ENCODE measurements around the gene ZNF30.
"Not testable (repeated sequence)": the region's sequence is repeated elsewhere in the genome, so short reads cannot be mapped to it uniquely, and the experiment has no call there.

The ZNF30 gene

GRCh38 chr19:34967551-34967950 is 40.8 kb downstream of the ZNF30 start:
- Histone ChIP-seq H3K27me3 (replicated peaks; ENCODE audit: control insufficient read depth, insufficient read depth, low read length, poor library complexity, severe bottlenecking) (no peaks in the 10 kb centered on the region), H3K27ac (ENCODE audit: insufficient read depth, low read length, poor library complexity, severe bottlenecking) (no peak overlapping the region), H3K4me1 (ENCODE audit: control insufficient read depth, insufficient read depth, low read length, poor library complexity, severe bottlenecking) (peaks cover 5% of the 10 kb centered on the region), H3K9me3 (ENCODE audit: control insufficient read depth, low read length) (no peaks in the 10 kb centered on the region), H3K36me3 (ENCODE audit: control insufficient read depth, insufficient read depth, low read length) (no peaks in the 10 kb centered on the region), H3K4me3 (ENCODE audit: insufficient read depth, low read depth, low read length, poor library complexity, severe bottlenecking) (no peak overlapping the region)
- DNase-seq, result no peak

GRCh38 chr19:34969721-34970120 is 43.0 kb downstream of the ZNF30 start:
- Histone ChIP-seq H3K4me3 (ENCODE audit: insufficient read depth, low read depth, low read length, poor library complexity, severe bottlenecking) (no peak overlapping the region), H3K9me3 (ENCODE audit: control insufficient read depth, low read length) (no peaks in the 10 kb centered on the region), H3K36me3 (ENCODE audit: control insufficient read depth, insufficient read depth, low read length) (no peaks in the 10 kb centered on the region), H3K27ac (ENCODE audit: insufficient read depth, low read length, poor library complexity, severe bottlenecking) (no peak overlapping the region), H3K27me3 (replicated peaks; ENCODE audit: control insufficient read depth, insufficient read depth, low read length, poor library complexity, severe bottlenecking) (no peaks in the 10 kb centered on the region), H3K4me1 (ENCODE audit: control insufficient read depth, insufficient read depth, low read length, poor library complexity, severe bottlenecking) (no peaks in the 10 kb centered on the region)
- DNase-seq, result no peak

GRCh38 chr19:34970185-34970780 is 43.6 kb downstream of the ZNF30 start:
- DNase-seq; H3K9me3 ChIP-seq (ENCODE audit: control insufficient read depth, low read length); H3K4me1 ChIP-seq (ENCODE audit: control insufficient read depth, insufficient read depth, low read length, poor library complexity, severe bottlenecking); H3K36me3 ChIP-seq (ENCODE audit: control insufficient read depth, insufficient read depth, low read length); H3K27ac ChIP-seq (ENCODE audit: insufficient read depth, low read length, poor library complexity, severe bottlenecking); H3K27me3 ChIP-seq (replicated peaks; ENCODE audit: control insufficient read depth, insufficient read depth, low read length, poor library complexity, severe bottlenecking); H3K4me3 ChIP-seq (ENCODE audit: insufficient read depth, low read depth, low read length, poor library complexity, severe bottlenecking): not testable (repeated sequence)

- Histone ChIP-seq H3K9me3 (ENCODE audit: control insufficient read depth, low read length) (no peaks in the 10 kb centered on the region), H3K4me3 (ENCODE audit: insufficient read depth, low read depth, low read length, poor library complexity, severe bottlenecking) (no peak overlapping the region), H3K36me3 (ENCODE audit: control insufficient read depth, insufficient read depth, low read length) (no peaks in the 10 kb centered on the region), H3K27ac (ENCODE audit: insufficient read depth, low read length, poor library complexity, severe bottlenecking) (no peak overlapping the region), H3K4me1 (ENCODE audit: control insufficient read depth, insufficient read depth, low read length, poor library complexity, severe bottlenecking) (no peaks in the 10 kb centered on the region), H3K27me3 (replicated peaks; ENCODE audit: control insufficient read depth, insufficient read depth, low read length, poor library complexity, severe bottlenecking) (no peaks in the 10 kb centered on the region)
- DNase-seq, result no peak
Observed at GRCh38 chr19:34972163-34972705, 45.5 kb downstream of the ZNF30 start.

GRCh38 chr19:34974646-34975045 is 47.9 kb downstream of the ZNF30 start:
- no peaks in the 10 kb centered on the region for H3K27me3 ChIP-seq (replicated peaks; ENCODE audit: control insufficient read depth, insufficient read depth, low read length, poor library complexity, severe bottlenecking)
- no peaks in the 10 kb centered on the region for H3K36me3 ChIP-seq (ENCODE audit: control insufficient read depth, insufficient read depth, low read length)
- H3K27ac ChIP-seq (ENCODE audit: insufficient read depth, low read length, poor library complexity, severe bottlenecking), result no peak overlapping the region
- H3K4me3 ChIP-seq (ENCODE audit: insufficient read depth, low read depth, low read length, poor library complexity, severe bottlenecking), result no peak overlapping the region
- no peaks in the 10 kb centered on the region for H3K4me1 ChIP-seq (ENCODE audit: control insufficient read depth, insufficient read depth, low read length, poor library complexity, severe bottlenecking)
- no peaks in the 10 kb centered on the region for H3K9me3 ChIP-seq (ENCODE audit: control insufficient read depth, low read length)
- DNase-seq, result no peak

- no peaks in the 10 kb centered on the region for H3K27me3 ChIP-seq (replicated peaks; ENCODE audit: control insufficient read depth, insufficient read depth, low read length, poor library complexity, severe bottlenecking)
- no peaks in the 10 kb centered on the region for H3K9me3 ChIP-seq (ENCODE audit: control insufficient read depth, low read length)
- no peak overlapping the region for H3K4me3 ChIP-seq (ENCODE audit: insufficient read depth, low read depth, low read length, poor library complexity, severe bottlenecking)
- H3K27ac ChIP-seq (ENCODE audit: insufficient read depth, low read length, poor library complexity, severe bottlenecking), result no peak overlapping the region
- H3K36me3 ChIP-seq (ENCODE audit: control insufficient read depth, insufficient read depth, low read length), result no peaks in the 10 kb centered on the region
- H3K4me1 ChIP-seq (ENCODE audit: control insufficient read depth, insufficient read depth, low read length, poor library complexity, severe bottlenecking), result no peaks in the 10 kb centered on the region
- no peak for DNase-seq
Observed at GRCh38 chr19:34975056-34975455, 48.4 kb downstream of the ZNF30 start.

- Histone ChIP-seq H3K36me3 (ENCODE audit: control insufficient read depth, insufficient read depth, low read length) (no peaks in the 10 kb centered on the region), H3K4me1 (ENCODE audit: control insufficient read depth, insufficient read depth, low read length, poor library complexity, severe bottlenecking) (no peaks in the 10 kb centered on the region), H3K27me3 (replicated peaks; ENCODE audit: control insufficient read depth, insufficient read depth, low read length, poor library complexity, severe bottlenecking) (no peaks in the 10 kb centered on the region), H3K4me3 (ENCODE audit: insufficient read depth, low read depth, low read length, poor library complexity, severe bottlenecking) (no peak overlapping the region), H3K27ac (ENCODE audit: insufficient read depth, low read length, poor library complexity, severe bottlenecking) (no peak overlapping the region), H3K9me3 (ENCODE audit: control insufficient read depth, low read length) (no peaks in the 10 kb centered on the region)
- DNase-seq, result no peak
Observed at GRCh38 chr19:34976611-34977010, 49.9 kb downstream of the ZNF30 start.

GRCh38 chr19:34979819-34980640 is 53.3 kb downstream of the ZNF30 start:
- H3K9me3 ChIP-seq (ENCODE audit: control insufficient read depth, low read length), result no peaks in the 10 kb centered on the region
- no peaks in the 10 kb centered on the region for H3K27me3 ChIP-seq (replicated peaks; ENCODE audit: control insufficient read depth, insufficient read depth, low read length, poor library complexity, severe bottlenecking)
- no peak overlapping the region for H3K4me3 ChIP-seq (ENCODE audit: insufficient read depth, low read depth, low read length, poor library complexity, severe bottlenecking)
- H3K27ac ChIP-seq (ENCODE audit: insufficient read depth, low read length, poor library complexity, severe bottlenecking), result no peak overlapping the region
- H3K4me1 ChIP-seq (ENCODE audit: control insufficient read depth, insufficient read depth, low read length, poor library complexity, severe bottlenecking), result peaks cover under 1% of the 10 kb centered on the region
- no peaks in the 10 kb centered on the region for H3K36me3 ChIP-seq (ENCODE audit: control insufficient read depth, insufficient read depth, low read length)
- DNase-seq, result no peak

GRCh38 chr19:34982275-34982674 is 55.6 kb downstream of the ZNF30 start:
- DNase-seq, result no peak
- Histone ChIP-seq H3K4me1 (ENCODE audit: control insufficient read depth, insufficient read depth, low read length, poor library complexity, severe bottlenecking) (peaks cover 9% of the 10 kb centered on the region), H3K36me3 (ENCODE audit: control insufficient read depth, insufficient read depth, low read length) (no peaks in the 10 kb centered on the region)

GRCh38 chr19:34983786-34984185 is 57.1 kb downstream of the ZNF30 start:
- no peak overlapping the region for H3K4me3 ChIP-seq (ENCODE audit: insufficient read depth, low read depth, low read length, poor library complexity, severe bottlenecking)
- no peaks in the 10 kb centered on the region for H3K36me3 ChIP-seq (ENCODE audit: control insufficient read depth, insufficient read depth, low read length)
- no peak for DNase-seq
- peaks cover 9% of the 10 kb centered on the region for H3K4me1 ChIP-seq (ENCODE audit: control insufficient read depth, insufficient read depth, low read length, poor library complexity, severe bottlenecking)
- no peaks in the 10 kb centered on the region for H3K9me3 ChIP-seq (ENCODE audit: control insufficient read depth, low read length)
- no peaks in the 10 kb centered on the region for H3K27me3 ChIP-seq (replicated peaks; ENCODE audit: control insufficient read depth, insufficient read depth, low read length, poor library complexity, severe bottlenecking)
- no peak overlapping the region for H3K27ac ChIP-seq (ENCODE audit: insufficient read depth, low read length, poor library complexity, severe bottlenecking)

More at GRCh38 chr19:34982275-34982674, 55.6 kb downstream of the ZNF30 start:
- Histone ChIP-seq H3K9me3 (ENCODE audit: control insufficient read depth, low read length) (no peaks in the 10 kb centered on the region), H3K27ac (ENCODE audit: insufficient read depth, low read length, poor library complexity, severe bottlenecking) (no peak overlapping the region), H3K4me3 (ENCODE audit: insufficient read depth, low read depth, low read length, poor library complexity, severe bottlenecking) (no peak overlapping the region), H3K27me3 (replicated peaks; ENCODE audit: control insufficient read depth, insufficient read depth, low read length, poor library complexity, severe bottlenecking) (no peaks in the 10 kb centered on the region)

Measured in effector memory CD4-positive, alpha-beta T cell (primary cell).